AG04450 (cell line): ENCODE results near the gene MYL6B. TPM values are rescaled to one million over a fixed set of nuclear protein-coding genes. Genes with fewer than 3 reads are reported as not detected.

Experiments
- CTCF ChIA-PET: fragments of 300-600, 350-600 bp; formaldehyde crosslinking; extraction: SDS; loops from one replicate; lab custom pipeline; 2022; ENCODE audit warnings: antibody characterized with exemption, inconsistent platforms; lab: Charles Lee
- POLR2A ChIA-PET: fragments of 350-600 bp; formaldehyde crosslinking; extraction: SDS; loops from one replicate; lab custom pipeline; 2021; ENCODE audit warnings: antibody characterized with exemption, inconsistent platforms; lab: Yijun Ruan, JAX
- DNase-seq: peaks from one replicate; pipeline ENCODE4 v3.0.0-alpha.2; 2011; ENCODE audit warnings: low read depth, low spot score
- H3K27ac ChIP-seq: one replicate; pipeline ENCODE4 v1.5.1; 2012; ENCODE audit warnings: low read depth, low read length, control low read depth
- H3K27me3 ChIP-seq: one replicate; pipeline ENCODE4 v1.6.0; 2012; ENCODE audit warnings: low read length; ENCODE audit not compliant: control insufficient read depth, insufficient read depth
- H3K4me3 ChIP-seq: 2 replicates; pipeline ENCODE4 v1.5.1; 2011; ENCODE audit warnings: mild to moderate bottlenecking, low read depth, low read length, control low read depth
- H3K9me3 ChIP-seq: 2 replicates; pipeline ENCODE4 v1.5.1; 2012; ENCODE audit warnings: low read length; ENCODE audit not compliant: control insufficient read depth, insufficient read depth
- CTCF ChIP-seq: IDR thresholded peaks from 2 replicates; pipeline ENCODE4 v1.5.1; 2011; ENCODE audit warnings: low read depth, low read length, control low read depth, inconsistent platforms
- polyA plus RNA-seq: library from polyadenylated mRNA; depleted of rRNA; stranded (reverse); fragments of >200 nt; gene quantifications from 2 replicates; pipeline ENCODE4 v1.2.3, GENCODE V29; 2011

The MYL6B gene
- polyA plus RNA-seq, 1 experiment, result 124 TPM

- ChIA-PET POLR2A (interaction anchor here (0.5 to 3.3 kb wide), 27 partner anchors 9 to 374 kb away, joined by 3 to 42 read pairs (median 4); partner anchors contain the start of genes ERBB3, ESYT1, IKZF4 and RAB5B), CTCF (interaction anchor here (0.5 to 2.2 kb wide), 7 partner anchors 15 to 1540 kb away, joined by 3 to 12 read pairs (median 4); partner anchors contain the start of gene ZC3H10)
- no peak for TF ChIP-seq CTCF
- H3K27me3 ChIP-seq, result no peaks in the 10 kb centered on the region
- H3K4me3 ChIP-seq, result peak within 1 kb of the TSS; percentile 92
- H3K9me3 ChIP-seq, result peaks cover 6% of the 10 kb centered on the region; the same call in 1 of the 2 replicates
- DNase-seq, result peak; percentile 97
- peak within 1 kb of the TSS; percentile 21 for H3K27ac ChIP-seq
Measured at GRCh38 chr12:56104109-56104814, 48.1 kb upstream of the MYL6B start, which contains the start of gene PA2G4. TSS of gene PA2G4 (plus strand) at chr12:56104559. CDS start at chr12:56104738, 179 bp downstream.

- TF ChIP-seq CTCF, result no peak
- DNase-seq, result no peak
- ChIA-PET POLR2A (interaction anchor here (0.9 to 3.3 kb wide), 14 partner anchors 10 to 255 kb away, joined by 3 to 42 read pairs (median 4); partner anchors contain the start of genes ERBB3, ESYT1, IKZF4 and RAB5B), CTCF (interaction anchor here (0.8 to 2.2 kb wide), 5 partner anchors 14 to 109 kb away, joined by 3 to 12 read pairs (median 4); partner anchors contain the start of gene ZC3H10)
- Histone ChIP-seq H3K9me3 (peaks cover 6% of the 10 kb centered on the region; the same call in 1 of the 2 replicates), H3K4me3 (peak overlapping the region; percentile 92), H3K27me3 (no peaks in the 10 kb centered on the region), H3K27ac (peak overlapping the region; percentile 21)
Measured at GRCh38 chr12:56104815-56105608, 47.4 kb upstream of the MYL6B start.

GRCh38 chr12:56105609-56105902 lies 46.8 kb upstream of the MYL6B start:
- CTCF ChIA-PET, result no interaction called here

GRCh38 chr12:56107242-56107641 lies 45.1 kb upstream of the MYL6B start:
- ChIA-PET CTCF (interaction anchor here (1.8 kb wide), 1 partner anchor 28 kb away, joined by 6 read pairs; the partner anchor contains the start of gene ERBB3), POLR2A (no interaction called here)
- H3K9me3 ChIP-seq, result peaks cover 6% of the 10 kb centered on the region; the same call in 1 of the 2 replicates
- H3K27ac ChIP-seq, result no peak overlapping the region
- no peak overlapping the region for H3K4me3 ChIP-seq
- TF ChIP-seq CTCF, result no peak
- H3K27me3 ChIP-seq, result no peaks in the 10 kb centered on the region
- no peak for DNase-seq

More at GRCh38 chr12:56105609-56105902, 46.8 kb upstream of the MYL6B start:
- Histone ChIP-seq H3K4me3 (peak overlapping the region; percentile 92), H3K27ac (no peak overlapping the region), H3K9me3 (peaks cover 6% of the 10 kb centered on the region; the same call in 1 of the 2 replicates), H3K27me3 (no peaks in the 10 kb centered on the region)
- POLR2A ChIA-PET, result interaction anchor here (0.5 to 3.3 kb wide), 3 partner anchors 12 to 70 kb away, joined by 3 to 42 read pairs (median 19); partner anchors contain the start of genes ERBB3, RPL41 and ZC3H10
- no peak for TF ChIP-seq CTCF
- no peak for DNase-seq
